ENCODE data around the gene ASAP2.

Gene ASAP2

DNA sequence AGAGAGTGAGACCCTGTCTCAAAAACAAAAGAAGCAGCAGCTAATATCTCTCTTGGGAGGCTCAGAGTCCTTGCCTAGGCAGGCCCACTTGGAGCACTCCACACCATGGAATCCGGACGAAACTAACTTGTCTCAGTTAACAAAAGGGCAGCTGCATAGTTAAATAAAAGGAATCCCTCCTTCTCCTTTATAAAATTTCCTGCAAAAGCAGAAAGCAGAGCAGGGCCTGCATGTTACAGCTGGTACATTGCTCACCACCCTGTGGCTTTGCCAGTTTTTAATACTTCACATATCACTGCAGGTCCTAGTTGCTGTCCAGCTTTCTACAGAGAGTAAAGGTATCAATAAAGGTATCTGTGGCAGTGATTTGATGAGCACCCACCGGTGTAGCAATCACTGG lies 93.6 kb downstream of the ASAP2 start:
- no peak for DNase-seq

DNA sequence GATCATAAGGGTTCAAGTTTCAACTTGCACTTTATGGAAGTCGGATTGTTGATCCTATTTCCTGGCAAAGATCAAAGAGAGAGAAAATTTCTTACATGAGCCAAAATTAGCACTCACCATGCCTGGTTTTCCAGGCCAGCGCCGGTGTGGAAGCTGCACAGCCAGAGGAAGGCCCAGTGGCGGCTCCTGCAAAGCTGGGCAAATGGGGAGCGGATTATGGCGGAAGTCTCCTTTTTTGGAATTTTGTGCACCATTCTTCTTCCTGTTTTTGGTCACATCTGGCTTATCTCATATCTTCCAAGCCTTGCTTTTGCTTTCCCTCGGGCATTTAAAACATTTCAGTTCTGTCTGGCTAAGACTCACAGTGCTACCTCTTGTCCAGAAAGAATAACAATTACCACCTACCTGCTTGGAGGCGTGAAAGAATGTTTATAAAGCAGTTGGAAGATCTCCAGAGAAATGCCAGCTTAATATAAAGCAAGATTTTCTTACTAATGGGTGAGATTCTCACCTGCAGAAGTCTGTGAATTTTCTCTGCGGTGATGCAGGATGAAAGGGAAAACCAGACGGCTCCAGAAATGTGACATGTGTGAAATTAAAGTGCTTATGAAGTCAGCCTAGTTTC lies 94.3 kb downstream of the ASAP2 start:
- no peak for DNase-seq

DNA sequence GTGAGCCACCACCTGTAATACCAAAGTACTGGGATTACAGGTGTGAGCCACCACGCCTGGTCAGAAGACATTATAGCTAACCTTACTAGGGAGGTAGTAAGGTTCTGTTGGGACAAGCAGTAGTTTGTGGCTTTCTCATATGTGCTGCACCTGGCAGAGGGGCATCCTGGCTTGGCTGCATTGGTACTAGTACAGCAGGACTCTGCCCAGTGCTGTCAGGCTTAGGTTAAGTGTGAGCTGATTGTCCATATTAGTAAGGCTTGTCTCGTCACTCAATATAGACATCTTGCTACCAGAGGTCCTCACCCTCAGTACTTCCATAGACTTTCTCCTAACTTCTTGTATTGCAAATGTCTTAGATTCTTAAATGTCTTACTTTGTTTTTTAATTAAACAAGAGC lies 96.1 kb downstream of the ASAP2 start:
- no peak for DNase-seq

DNA sequence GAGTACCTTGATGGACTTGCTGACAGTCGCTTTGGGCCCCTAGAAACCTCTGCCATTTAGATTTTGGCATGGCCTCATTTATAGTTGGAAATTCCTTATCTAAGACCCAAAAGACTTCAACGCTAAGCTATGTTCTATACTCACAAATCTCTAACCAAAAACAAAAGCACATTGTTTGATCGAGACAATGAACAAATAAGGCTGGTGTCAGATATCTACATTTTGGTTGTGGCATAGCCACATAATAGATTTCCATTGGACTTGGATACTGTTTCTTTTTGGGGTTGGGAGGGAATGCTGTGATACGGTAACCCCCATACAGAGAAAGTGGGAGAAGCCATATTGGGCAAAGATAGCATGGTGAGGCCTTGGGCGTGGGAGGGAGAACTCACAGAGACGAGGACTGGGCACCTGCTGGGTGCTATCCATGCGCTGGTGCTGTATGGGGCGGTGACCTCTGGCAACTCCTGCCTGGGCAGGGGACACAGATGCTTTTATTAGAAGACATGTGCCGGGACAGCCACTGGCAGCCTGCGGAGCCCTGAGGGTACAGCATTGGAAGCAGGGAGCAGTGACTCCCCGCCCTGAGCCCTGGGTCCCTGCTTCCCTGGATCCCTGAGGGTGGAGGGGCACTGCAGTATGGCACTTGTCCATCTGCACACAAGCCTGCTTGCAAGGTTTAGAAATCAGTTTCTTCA lies 97.1 kb downstream of the ASAP2 start:
- no peak for DNase-seq

DNA sequence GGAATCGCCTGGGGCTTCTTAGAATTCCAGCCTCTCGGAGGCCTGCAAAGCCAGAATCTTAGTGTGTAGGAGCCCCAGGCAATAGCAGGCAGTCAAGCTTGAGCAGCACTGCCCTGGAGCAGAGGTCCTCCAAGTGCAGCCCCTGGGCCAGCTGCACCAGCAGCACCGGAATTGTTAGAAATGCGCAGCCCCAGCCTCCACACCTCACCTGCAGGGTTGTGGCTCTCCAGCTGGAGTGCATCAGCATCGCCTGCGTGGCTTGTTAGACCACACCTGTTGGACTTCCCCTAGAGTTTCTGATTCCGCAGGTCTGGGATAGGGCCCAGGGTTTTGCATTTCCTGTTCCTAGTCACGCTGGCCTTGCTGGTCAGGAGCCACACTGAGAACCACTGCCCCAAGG lies 100.3 kb downstream of the ASAP2 start:
- no peak for DNase-seq

DNA sequence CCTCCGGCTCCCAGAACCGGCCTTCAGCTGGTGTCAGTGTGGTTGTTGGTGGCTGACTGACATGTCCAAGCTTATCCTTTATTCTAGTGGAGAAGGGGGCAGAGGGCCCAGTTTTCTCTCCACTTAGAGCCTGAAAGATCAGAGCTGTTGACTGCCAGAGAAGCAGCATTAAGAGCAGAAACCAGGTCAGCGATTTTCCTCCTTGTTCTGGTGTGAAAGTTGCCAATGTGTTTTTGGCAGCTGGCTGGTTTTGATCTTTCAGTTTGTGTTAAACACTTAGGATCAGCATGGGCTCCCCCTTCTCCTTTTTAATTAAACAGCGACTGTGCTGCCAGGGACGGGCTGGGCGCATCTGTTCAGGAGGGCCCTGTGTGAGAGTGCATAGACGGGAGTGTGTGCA lies 100.9 kb downstream of the ASAP2 start:
- no peak for DNase-seq

DNA sequence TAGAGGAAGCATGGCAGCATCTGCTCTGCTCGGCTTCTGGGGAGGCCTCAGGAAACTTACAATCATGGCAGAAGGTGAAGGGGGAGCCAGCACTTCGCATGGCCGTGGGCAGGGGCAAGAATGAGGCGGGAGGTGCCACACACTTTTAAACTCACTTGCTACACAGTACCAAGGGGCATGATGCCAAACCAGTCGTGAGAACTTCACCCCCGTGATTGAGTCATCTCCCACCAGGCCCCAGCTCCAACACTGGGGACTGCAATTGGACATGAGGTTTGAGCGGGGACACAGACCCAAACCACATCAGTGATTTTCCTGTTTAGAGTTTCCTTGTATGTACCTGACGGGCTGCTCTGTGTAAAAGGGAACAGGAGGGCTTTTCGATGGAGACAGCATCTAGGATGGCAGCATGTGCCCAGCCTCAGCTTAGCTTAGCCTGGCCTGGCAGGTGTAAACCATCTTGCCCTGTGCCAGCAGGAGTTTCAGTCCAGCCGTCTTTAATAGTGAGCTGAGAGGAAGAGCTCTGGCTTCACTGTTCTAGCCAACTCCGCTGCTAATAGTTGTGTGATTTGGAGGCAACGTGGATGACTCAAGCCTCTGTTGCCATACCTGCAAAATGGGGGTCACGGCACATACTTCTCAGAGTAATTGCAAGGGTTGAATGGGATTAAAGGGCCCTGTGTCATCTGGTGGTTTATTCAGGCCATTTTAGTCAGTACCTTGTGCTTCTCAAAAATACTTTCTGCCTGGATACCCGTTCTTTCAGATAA lies 101.8 kb downstream of the ASAP2 start:
- no peak for DNase-seq

DNA sequence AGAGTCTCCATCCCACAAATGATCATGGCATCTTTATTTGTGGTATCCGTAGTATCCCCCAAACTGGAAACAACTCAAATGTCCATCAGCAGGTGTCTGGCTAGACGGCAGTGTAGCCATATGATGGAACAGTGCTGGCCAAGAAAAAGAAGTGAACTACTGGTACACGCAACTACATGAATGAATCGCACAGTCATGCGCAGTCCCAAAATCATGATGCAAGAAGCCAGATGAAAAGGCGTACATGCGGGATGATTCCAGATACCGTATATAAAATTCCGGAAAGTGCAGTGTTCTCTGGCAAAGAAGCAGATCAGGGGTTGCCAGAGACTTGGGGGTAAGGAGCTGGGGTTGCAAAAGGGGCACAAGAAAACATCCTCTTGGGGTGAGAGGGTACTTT lies 102.5 kb downstream of the ASAP2 start:
- no peak for DNase-seq

DNA sequence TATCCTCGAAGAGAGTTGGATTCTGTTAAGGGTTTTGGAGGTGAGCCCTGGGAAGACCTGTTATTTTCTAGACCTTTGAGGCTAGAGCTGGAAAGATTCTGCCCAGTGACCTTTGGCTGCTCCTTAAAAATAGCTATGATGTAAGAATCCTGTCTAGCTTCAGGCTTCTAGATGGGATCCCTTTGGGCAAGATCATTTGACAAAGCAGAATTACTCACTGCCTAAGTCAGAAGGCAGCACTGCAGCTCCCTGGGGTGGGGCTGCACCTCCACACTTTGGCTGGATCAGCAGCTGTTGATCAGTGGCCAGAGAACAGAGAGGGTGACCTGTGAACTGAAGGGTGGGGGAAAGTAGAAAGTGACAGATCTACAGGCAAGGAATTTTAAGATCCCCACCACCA lies 103.8 kb downstream of the ASAP2 start:
- DNase-seq = peak; percentile 57 to 74

DNA sequence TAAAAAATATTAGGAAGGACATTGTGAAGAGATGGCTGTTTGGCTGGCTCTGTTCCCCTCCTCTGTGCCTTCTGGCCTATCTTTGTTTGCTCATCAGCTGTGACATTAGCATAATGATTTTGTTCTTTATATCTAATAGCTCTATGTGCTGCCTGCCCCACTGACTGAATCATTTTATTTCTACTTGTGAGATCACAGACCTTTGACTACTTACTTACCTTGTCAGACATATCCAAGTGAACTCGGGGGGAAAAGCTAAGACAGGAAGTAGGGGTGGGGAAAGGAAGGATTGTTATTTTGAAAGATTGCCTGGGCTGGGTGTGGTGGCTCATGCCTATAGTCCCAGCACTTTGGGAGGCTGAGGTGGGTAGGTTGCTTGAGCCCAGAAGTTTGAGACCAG lies 104.2 kb downstream of the ASAP2 start:
- peak in 1 of 2 donors; percentile 24 for DNase-seq

DNA sequence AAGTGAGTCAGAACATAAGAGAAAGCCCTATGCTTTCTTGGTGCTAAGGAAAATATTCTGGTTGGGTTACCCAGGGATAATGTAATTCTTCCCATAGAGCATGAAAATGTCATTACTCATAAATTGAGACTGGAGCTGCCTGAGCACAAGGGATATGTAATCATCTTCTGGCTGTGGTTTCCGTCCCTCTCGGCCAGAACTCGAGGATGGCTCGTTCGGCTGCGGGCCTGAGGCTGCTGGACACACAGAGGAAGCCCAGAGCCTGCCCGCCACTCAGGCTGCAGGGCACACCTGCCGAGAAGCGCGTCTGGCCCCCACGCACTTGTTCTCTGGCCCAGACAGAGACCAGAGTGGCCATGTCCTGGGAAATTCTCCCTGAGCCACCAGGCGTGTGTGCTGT lies 104.9 kb downstream of the ASAP2 start:
- DNase-seq = no peak

DNA sequence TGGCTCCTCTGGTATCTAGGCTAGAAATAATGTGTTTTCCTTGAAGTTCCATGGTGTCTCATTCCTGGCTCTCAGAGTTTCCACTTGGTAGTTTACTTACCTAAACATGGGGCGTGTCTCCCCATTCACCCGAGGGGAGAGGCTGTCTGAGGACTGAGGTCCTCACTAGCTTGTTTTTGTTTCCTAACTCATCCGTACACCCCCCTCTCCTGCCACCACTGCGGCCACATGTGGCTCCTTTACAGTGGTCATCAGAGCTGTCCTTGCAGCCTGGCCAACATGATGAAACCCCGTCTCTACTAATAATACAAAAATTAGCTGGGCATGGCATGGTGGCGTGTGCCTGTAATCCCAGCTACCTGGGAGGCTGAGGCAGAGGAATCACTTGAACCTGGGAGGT lies 106.0 kb downstream of the ASAP2 start:
- DNase-seq = no peak

DNA sequence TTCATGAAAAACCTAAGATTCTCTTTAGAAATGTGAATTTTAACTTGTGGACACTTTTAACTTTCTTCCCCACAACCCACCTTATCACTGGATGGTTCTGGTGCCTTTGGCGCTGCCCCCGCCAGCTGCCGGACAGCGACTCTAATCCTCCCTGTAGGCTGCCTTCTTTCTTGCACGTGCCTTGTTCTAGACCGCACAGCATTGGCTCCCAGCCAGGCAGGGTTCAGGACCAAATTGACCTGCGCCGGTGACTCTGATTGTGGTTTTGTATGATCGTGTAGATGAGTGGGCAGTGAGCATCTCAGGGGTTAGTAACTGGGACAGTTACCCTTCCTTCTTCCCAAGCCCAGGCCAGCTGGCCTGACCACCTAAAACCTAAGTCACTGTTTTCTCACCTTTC lies 106.8 kb downstream of the ASAP2 start:
- no peak for DNase-seq

DNA sequence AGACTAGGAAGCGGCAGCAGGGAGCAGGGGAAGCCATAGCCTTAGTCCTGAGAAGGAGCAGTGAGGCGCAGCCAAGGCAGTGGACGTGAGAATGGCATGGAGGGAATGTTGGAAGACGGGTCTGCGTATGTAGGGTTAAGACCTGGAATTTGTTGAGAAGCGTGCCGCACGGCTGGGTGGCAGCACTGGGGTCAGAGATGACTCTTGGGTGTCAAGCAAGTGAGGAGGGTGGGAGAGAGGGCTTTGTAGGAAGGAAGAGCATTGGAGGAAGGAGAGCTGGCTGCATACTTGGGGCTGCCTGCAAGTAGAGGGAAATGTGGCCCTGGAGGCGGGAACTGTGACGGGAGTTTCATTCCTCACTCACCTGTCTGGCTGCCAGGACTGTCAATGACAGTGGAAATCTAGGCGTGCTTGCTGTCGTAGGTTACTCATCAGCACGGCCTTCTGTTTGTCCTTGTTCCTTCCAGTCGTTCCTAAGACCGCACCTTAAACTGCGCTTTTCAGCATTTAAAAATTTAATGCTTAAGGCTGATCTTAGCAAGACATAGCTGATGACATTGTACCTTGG lies 108.8 kb downstream of the ASAP2 start:
- no peak for DNase-seq

DNA sequence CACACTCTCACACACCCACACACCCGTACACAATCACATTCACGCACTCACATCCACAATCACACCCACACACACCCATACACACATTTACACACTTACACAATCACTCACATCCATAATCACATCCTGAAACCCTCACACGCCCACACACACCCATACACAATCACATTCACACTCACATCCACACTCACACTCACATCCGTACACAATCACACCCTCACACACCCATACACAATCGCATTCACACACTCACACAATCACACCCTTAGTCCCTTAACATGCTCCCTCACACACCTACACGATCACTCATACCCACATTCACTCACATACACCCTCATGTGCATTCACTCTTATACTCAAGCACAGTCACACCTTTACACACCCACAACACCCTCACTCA lies 110.9 kb downstream of the ASAP2 start:
- no peak for DNase-seq

DNA sequence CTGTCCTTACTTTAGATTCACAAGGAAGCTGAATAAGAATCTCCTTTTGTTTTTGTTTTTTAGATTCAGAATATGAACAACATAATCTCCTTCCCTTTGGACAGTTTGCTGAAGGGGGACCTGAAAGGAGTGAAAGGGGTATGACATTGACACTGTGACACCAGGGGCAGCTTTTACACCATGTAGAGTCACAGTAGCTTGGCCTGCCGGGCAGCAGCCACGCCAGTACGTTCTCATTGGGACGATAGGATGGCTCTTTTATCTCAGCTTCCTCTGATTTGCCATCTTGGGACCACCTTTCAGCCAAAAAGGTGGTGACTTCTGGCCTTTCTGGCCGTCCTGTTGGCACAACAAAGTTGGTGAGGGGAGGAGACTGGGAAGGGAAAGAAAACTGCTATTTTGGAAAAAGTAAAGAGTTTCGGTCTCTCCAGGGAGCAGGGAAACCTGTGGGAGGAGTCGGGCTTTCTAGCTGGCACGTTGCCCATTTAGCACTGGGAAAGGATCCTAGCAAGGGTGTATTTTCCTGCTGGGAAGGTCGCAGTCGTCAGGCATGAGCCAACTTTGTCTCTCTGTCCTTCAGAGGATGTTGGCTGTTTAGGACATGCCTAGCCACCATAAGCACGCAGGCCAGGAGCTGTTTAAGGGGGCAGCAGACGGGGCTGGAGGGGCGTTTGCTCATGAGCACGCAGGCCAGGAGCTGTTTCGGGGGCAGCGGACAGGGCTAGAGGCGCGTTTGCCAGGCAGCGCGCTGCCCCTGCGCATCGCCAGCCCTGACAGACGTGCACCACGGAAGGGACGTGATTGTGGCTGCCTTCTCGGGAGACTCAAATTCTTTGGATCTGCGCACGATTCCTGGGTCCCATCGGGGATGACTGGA lies 112.1 kb downstream of the ASAP2 start:
- no peak for DNase-seq

DNA sequence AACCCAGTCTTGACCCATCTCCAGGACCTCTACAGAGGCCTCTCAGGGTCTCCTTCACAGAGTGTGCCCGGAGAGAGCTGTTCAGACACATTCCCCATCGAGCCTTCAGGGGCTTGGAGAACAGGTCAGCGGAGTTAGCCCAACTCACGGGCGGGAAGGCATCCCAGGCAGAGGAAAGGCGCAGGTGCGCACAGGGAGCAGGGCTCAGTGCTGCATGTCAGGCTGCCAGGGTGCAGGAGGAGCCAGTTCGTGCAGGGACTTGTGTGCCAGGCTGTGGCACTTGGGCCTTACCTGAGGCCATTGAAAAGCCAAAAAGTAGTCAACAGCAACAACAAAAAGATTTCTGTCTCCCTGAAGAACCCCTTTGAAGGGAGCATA lies 112.7 kb downstream of the ASAP2 start:
- no peak for DNase-seq

DNA sequence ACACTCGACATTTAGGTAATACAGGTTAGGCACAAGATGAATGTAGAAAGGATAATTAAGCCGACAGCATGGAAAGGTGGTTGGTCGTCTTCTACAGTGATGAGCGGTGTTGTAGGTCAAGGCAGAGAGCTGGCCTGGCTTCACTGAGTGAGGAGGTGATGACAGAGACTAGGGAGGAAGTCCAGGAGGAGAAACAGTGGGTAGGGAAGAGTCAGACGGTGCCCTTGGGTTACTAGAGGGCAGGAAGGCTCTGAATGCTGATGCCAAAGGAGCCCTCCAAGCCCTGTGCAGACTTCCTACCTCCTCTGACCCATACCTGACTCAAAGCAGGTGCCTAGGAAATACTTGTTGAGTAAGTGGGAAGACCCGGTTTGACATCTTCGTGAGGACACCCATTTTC lies 116.0 kb downstream of the ASAP2 start:
- DNase-seq = peak in 1 of 2 donors; percentile 19

DNA sequence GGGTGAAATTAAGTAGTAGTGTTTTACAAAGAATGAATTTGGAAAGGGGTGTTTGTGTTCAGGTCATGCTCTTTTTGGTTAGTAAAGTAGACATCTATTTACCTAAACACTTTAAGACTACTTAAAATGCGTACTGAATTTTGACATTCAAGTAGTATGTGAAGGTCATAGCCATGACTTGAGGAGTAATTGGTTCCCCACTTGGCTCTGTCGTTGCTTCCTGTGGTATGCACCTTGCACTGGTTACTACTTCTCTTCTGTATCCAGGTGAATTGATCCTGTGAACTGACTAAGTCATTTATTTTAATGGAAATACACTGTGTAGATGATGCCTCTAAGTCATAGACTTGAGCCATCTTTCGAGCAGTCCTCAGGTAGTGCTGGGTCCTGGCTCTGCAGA lies 118.8 kb downstream of the ASAP2 start:
- no peak for DNase-seq

DNA sequence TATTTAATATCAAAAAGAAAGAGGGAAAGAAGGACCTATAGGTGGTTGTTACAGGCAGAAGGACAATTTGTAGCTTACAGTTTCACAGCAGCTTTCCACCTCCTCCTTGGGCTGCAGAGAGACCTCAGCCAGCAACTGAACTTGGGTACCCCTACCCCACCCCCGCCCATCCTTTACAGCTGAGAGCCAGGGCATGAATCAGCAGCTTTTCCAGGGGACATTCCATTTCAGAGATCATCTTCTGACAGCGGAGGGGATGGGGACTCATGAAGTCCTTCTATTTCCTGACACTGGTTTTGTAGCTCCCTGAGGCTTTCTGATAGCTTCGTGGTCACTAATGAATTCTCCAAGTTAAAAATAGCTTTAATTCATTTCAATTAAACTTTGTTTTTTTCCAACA lies 120.4 kb downstream of the ASAP2 start:
- DNase-seq = no peak

DNA sequence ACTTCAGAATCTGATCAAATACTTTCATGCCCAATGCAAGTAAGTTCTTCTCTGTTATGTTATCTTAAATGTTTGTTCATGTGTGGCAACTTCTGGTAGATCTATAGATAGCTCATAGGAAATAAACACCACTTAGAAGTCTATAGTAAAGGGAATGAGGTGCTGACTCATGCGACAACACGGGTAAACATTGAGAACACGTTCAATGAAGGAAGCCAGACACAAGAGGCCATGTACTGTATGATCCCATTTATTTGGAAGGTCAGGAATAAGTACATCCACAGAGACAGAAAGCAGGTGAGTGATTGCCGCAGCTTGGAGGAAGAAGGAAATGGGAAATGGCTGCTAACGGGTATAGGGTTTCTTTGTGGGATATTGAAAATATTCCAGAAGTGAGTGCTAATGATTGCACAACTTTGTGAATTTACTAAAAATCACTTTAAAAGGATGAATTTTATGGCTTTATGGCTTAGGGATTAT lies 121.3 kb downstream of the ASAP2 start:
- DNase-seq = no peak

DNA sequence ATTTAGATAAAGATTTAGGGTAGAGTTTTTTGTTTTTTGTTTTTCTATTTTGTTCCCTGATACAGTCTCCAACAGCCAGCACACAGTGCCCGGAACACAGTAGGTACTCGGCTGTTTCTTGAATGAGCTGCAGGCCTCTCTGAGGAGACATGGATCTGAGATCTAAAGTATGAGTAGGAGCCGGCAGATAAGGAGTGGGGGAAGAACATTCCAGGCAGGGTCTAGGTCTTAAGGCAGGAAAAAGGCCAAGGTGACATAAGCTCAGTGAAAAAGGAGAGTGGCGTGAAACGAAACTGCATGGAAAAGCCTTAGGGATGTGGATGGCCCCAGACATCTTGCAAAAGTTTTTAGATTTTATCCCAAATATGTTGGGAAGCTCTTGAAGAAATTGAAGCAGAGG lies 122.3 kb downstream of the ASAP2 start:
- no peak for DNase-seq

DNA sequence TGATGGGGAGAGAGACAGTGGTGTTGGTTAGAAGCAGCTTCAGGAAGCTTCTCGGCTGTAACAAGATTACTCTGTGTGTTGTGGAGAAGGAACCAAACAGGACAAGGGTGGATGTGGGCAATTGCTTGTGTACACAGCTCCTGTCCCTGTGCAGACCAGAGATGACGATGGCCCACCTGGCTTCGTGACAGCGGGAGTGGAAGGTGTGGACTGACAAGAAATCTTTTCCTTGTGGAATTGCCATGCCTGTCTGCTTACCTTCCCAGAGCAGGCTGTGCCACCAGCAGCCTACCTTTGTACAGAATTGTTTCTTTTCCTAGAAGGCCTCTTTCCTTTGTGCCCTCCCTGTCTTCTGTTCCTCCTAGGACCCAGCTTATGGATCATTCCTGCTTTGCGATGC lies 122.9 kb downstream of the ASAP2 start:
- DNase-seq = no peak
